ENCODE measurements around the gene CITED1. TPM values are rescaled to one million over a fixed set of nuclear protein-coding genes. Genes with fewer than 3 reads are reported as not detected.
A peak's percentile ranks its signal among the peaks of the same experiment; 100 is the strongest.

Gene CITED1
- total RNA-seq, 4 donors from 2014 or later, result 14.5 TPM; not detected in 3

GRCh38 chrX:72280321-72280845, 25.3 kb downstream of the CITED1 start:
- H3K36me3 ChIP-seq, result no peaks in the 10 kb centered on the region
- no peaks in the 10 kb centered on the region for H3K4me1 ChIP-seq
- H3K27me3 ChIP-seq, result peaks cover 0 to 3% of the 10 kb centered on the region in 2 donors
- no peak overlapping the region for H3K27ac ChIP-seq
- no peak for TF ChIP-seq CTCF (IDR thresholded peaks at IDR 0.05)
- TF ChIP-seq POLR2A (IDR thresholded peaks at IDR 0.05), result no peak
- intact Hi-C loops (cut with DNase I; ENCODE audit: low total_unique reads), result no loop called here
- H3K9me3 ChIP-seq, result no peaks in the 10 kb centered on the region
- no peak for DNase-seq
- H3K4me3 ChIP-seq, result no peak overlapping the region

DNA sequence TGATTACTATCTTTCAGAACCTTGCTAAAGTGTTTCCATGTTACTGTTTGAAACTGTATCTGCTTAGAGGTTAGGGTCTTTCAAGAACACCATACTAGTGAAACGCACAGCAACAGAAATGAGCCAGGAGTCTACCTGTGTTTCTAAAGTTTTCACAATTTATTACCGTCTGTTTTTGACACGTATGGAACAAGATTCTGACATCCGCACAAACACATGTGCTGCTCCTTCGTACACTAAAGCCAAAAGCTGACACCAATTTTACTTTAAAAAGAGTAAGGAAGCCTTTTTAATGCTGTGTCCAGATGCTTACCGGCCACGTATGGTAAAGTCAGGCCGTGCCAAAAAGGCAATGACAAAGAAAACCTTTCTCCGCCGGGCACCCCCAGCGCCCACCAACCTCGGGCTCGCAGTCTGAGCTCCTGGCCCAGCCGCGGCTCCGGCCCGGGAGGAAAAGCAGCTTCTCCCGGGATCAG, 29.2 kb downstream of the CITED1 start:
- Histone ChIP-seq H3K4me3 (peak overlapping the region; percentile 56 to 67), H3K36me3 (no peaks in the 10 kb centered on the region), H3K27ac (peak overlapping the region; percentile 82 to 91), H3K27me3 (no peaks in the 10 kb centered on the region), H3K4me1 (no peaks in the 10 kb centered on the region), H3K9me3 (no peaks in the 10 kb centered on the region)
- intact Hi-C loops (cut with DNase I; ENCODE audit: low total_unique reads), result no loop called here
- no peak for DNase-seq
- TF ChIP-seq CTCF (IDR thresholded peaks at IDR 0.05) (no peak), POLR2A (IDR thresholded peaks at IDR 0.05) (no peak)

- H3K9me3 ChIP-seq, result no peaks in the 10 kb centered on the region
- H3K4me3 ChIP-seq, result no peak overlapping the region
- TF ChIP-seq POLR2A (IDR thresholded peaks at IDR 0.05) (no peak), CTCF (IDR thresholded peaks at IDR 0.05) (no peak)
- no peaks in the 10 kb centered on the region for H3K4me1 ChIP-seq
- intact Hi-C loops (cut with DNase I; ENCODE audit: low total_unique reads), result no loop called here
- no peak overlapping the region for H3K27ac ChIP-seq
- no peaks in the 10 kb centered on the region for H3K36me3 ChIP-seq
- DNase-seq, result no peak
- no peaks in the 10 kb centered on the region for H3K27me3 ChIP-seq
These were observed 31.2 kb downstream of the CITED1 start for GRCh38 chrX:72274526-72274925.

DNA sequence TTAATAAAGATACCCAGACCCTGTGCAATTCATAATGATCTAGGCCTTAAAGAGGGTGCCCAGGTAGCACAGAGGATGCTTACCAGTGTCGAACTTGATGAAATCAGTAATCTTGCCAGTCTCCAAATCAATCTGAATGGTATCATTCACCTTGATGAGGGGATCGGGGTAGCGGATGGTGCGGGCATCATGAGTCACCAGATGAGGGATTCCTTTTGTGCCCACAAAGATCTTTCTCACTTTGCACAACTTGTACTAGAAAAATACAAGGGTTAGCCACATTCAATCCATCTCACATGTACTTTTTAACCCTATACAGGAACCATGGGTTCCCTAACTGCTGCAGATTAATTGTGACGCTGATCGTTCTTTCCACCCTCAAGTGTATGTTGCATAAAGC, 32.0 kb downstream of the CITED1 start:
- Histone ChIP-seq H3K27ac (no peak overlapping the region), H3K27me3 (no peaks in the 10 kb centered on the region), H3K36me3 (no peaks in the 10 kb centered on the region), H3K4me3 (no peak overlapping the region), H3K4me1 (no peaks in the 10 kb centered on the region), H3K9me3 (no peaks in the 10 kb centered on the region)
- no peak for TF ChIP-seq CTCF (IDR thresholded peaks at IDR 0.05)
- no peak for TF ChIP-seq POLR2A (IDR thresholded peaks at IDR 0.05)
- DNase-seq, result no peak
- intact Hi-C loops (cut with DNase I; ENCODE audit: low total_unique reads), result no loop called here

- no peak overlapping the region for H3K4me3 ChIP-seq
- H3K27ac ChIP-seq, result no peak overlapping the region
- H3K4me1 ChIP-seq, result no peaks in the 10 kb centered on the region
- H3K27me3 ChIP-seq, result no peaks in the 10 kb centered on the region
- no peak for DNase-seq
- no peaks in the 10 kb centered on the region for H3K36me3 ChIP-seq
- intact Hi-C loops (cut with DNase I; ENCODE audit: low total_unique reads), result no loop called here
- no peaks in the 10 kb centered on the region for H3K9me3 ChIP-seq
- TF ChIP-seq CTCF (IDR thresholded peaks at IDR 0.05), result no peak
- no peak for TF ChIP-seq POLR2A (IDR thresholded peaks at IDR 0.05)
These were observed 32.8 kb downstream of the CITED1 start for GRCh38 chrX:72272868-72273267.
